HK-2 (cell line): Measurements from ENCODE around the gene ZDHHC11.
"Not testable (repeated sequence)": the region's sequence is repeated elsewhere in the genome, so short reads cannot be mapped to it uniquely, and the experiment has no call there.

Source experiments
- DNase-seq: peaks from one replicate; pipeline ENCODE4 v3.0.0-alpha.2; 2018; ENCODE audit not compliant: unreplicated experiment

ZDHHC11 gene

DNA sequence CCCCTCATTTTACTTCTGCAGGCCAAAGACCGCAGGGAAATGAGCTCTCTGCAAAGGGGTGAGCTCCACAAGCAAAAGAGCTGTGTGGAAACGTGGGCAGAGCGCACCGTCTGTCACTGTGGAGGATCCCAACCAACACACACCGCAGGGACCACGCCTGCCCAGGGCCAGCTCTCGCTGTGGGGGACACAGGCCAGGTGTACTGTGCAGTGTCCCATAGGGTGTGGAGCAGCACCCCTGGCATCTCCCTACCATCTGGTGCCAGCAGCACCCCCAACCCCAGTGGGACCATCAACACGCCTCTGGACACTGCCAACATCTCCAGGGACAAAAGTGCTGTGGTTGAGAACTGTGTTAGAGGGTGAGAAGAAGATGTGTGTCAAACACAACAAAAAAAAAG lies 27.9 kb upstream of the ZDHHC11 start:
- not testable (repeated sequence) for DNase-seq

DNA sequence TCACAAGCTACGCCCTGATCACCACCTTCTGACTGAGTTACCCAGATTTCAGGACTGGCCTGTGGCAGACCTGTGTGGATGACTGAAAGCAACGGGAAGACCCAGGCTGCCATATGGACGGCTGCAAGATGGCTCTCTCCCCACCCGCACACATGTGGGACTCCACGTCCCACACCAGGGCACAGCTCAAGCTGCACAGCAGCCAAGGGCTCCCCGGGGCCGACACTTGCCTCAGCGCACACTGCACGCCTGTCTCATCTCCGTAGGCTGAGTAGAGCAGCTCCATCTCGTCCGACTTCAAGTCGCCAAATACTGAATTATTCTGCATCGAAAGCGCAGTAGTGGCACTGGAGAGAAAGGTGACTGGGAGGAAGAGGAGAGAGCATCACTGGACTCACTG lies 27.3 kb upstream of the ZDHHC11 start:
- DNase-seq: no peak

DNA sequence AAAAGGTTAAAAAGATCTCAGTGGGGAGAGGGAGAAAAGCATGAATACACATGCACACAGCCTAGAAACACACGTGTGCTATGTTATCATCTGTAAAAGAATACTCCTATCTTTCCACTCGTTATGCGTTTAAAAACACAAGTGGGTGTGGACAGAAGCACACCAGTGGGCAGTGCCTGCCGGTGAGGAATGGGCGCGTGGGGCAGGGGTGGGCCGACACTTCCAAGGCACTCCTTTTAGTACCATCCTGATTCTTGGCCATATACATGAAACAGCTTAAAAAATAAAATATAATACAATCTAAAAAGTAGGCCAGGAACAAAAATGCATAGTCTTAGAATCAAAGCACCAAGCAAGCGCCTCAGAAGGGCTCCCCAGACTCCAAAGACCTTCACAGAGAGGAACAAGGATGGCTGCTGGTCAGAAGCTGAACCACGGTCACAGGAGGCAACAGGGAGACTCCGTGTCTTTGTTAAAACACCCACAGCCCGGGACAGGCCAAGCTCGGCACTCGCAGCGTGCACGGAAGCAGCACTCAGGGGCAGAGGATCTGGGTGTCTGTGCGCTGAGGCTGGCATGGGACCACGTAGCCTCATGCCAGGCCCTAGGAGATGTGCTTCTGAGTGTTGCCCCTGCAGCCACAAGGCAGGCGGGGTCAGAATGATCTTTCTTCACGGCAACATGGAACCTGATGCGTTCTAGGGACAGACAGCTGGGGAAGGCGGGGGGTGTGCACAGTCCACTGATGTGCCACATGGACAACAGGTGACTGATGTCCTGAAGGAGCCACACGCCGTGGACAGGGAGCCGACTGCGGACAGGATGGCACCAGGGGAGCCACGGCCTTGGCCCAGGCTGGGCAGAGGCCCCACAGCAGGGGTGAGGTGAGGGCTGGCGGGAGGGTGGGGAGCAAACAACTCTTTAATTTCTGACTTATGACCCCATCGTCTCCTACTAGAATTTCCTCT lies 25.9 kb upstream of the ZDHHC11 start:
- DNase-seq: no peak

DNA sequence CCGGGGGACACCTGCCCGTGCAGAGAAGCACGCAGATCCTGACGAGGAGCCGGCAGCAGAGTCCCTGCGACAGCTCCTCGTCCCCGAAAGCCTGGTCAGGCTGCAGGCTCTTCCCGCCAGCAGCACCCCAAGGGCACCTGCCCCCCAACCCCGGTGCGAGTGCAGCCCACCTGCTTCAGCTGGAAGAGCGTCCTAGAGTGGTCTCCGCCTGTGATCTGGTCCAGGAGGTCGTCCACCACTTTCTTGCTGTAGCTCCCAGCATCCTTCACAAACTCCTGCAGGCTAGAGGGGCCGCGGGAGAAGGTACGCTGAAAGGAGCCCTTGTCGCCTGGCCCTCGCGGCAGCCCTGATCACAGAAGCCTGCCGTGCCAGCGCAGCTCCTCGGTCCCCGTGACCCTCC lies 25.1 kb upstream of the ZDHHC11 start:
- DNase-seq: no peak

DNA sequence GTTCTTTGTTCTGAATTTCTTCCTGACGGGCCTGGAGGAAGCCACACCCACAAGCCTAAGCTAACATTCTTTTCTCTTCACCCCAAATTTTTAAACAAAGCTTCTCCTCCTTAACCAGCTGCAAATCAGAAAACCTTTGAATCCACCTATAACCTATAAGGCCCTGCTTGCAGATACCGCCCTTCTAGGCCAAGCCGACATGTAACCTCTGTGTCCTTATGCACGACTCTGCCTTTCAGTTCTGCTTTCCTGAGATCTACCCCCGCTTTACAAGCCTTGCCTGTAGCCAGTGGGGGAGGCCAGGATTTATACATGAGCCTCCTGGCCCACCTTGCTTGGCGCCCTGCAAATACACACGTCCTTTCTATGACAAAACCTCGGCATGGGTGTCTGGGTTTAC lies 22.5 kb upstream of the ZDHHC11 start:
- no peak for DNase-seq

DNA sequence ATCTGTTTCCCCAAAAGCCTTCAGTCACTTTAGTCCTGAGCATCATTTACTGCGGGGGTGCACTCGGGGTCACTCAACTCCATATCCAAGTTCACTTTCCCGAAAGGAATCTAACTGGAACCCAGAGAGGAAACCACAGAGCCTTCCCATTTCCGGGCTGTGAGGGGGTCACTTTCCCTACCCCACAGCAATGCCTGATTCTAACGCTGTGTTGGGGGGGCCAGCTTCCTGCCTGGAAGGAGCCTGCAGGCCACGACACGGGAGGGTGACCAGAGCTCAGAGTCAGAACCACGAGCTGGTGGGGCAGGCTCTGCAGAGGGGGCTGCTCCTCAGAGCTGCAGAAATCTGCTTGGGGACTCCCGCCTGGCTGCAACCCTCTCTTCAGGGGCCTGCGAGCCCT lies 21.5 kb upstream of the ZDHHC11 start:
- DNase-seq: no peak

DNA sequence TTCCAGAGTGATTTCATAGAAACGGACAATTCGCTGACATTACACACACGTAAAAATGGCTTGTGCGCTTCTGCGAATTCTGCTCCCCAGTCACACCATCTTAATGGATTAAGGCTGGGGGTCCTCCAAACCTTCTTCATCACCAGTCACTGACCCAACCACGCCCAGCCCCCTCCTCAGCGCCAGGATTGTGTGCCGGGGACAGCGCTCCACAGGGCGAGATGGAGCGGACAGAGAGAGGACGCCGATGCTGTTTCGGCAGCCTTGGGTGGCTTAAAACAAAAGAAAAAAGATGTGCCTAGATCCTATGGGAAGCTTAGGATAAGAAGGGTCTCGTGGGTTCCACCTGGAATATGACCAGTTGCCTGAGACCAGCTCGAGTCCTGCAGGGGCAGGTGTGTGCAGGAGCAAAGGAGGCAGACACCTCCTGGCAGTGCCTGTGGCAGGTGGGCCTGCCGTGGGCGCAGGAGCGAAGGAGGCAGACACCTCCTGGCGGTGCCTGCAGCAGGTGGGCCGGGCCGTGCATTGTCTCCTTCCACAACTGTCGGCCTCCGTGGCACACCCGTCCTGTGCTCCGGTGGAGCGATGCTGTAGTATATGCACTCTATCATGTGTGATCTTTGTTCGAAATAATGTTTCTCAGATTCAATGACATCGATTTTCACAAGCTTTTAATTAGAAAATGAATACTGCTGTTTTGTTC lies 21.0 kb upstream of the ZDHHC11 start:
- DNase-seq: no peak

DNA sequence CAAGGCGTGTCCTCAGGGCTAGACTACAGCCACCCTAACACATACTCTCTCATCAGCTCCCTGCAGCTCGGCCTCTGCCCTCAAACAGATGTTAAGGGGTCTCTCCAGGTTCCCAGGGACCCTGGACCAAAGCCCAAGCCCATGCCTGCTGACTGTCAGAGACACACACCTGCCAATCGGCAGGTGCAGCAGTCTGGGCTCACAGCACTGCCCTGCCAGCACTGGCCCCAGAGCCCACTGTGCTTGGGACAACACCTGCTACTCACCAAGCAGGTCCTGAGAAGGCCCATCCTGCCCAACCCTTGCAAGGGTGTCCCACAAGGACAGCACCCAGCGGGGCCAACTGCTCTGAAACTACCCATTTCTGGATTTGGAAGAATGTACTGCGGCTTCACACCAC lies 20.2 kb upstream of the ZDHHC11 start:
- DNase-seq: no peak

DNA sequence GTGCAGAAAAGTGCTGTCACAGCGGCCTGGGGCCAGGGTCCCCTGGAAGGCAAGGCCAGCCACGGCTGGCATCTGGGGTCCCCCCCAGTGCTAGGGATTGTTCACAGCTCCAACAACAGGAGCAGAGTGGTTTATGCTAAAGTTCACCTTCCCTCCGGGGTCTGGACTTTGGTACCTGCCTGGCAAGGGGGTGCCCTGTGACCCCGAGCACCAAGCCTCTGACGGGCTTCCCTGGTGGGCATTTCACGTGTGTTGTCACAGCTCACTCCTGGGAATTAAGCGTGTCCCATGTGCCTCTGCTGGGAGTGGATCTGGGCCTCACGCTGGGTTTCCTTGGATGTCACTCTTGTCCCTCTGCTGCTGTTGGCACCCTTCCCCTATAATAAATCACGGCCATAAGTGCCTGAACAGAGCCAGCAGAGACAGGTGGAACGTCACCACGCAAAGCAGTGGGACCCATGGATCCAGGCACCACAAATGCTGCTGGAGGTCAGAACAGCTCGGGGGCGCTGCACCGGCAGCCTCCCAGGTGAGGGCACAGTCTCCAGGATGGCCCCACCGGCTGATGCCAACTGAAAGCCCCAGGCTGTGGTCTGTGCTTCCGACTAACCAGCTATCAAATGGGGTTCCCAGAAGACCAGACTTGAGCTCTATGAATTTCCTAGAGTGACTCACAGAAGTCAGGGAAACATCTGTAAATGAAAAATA lies 17.8 kb upstream of the ZDHHC11 start:
- DNase-seq: no peak

DNA sequence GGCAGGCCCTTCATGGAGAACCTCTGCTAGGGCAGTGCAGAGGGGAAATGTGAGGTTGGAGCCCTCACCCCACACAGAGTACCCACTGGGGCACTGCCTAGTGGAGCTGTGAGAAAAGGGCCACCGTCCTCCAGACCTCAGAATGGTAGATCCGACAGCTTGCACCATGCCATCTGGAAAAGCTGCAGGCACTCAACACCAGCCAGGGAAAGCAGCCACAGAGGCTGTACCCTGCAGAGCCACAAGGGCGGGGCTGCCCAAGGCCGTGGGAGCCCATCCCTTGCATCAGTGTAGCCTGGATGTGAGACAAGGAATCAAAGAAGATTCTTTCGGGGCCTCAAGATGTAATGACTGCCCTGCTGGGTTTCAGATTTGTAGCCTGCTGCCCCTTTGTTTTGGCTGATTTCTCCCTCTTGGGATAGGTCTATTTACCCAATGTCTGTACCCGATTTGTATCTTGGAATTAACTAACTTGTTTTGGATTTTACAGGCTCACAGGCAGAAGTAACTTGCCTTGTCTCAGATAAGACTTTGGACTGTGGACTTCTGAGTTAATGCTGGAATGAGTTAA lies 16.6 kb upstream of the ZDHHC11 start:
- no peak for DNase-seq

DNA sequence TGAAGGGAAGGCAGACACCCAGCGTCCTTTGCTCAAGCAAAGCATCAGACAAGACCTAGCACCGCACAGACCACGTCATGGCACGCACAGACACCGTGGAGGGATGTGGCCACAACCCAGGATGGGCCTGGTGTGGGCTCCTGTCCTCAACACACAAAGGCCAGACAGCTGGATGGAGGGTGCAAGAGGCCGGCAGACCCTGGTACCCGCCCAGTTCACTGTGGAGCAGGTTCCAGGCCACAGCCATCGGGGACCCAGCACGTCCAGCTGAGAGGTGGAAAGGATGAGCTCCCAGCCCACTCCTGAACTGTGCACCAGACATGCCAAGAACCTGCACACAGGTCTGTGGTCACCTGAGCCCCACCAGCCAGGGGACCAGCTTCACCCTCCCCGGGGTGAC lies 15.0 kb upstream of the ZDHHC11 start:
- no peak for DNase-seq

DNA sequence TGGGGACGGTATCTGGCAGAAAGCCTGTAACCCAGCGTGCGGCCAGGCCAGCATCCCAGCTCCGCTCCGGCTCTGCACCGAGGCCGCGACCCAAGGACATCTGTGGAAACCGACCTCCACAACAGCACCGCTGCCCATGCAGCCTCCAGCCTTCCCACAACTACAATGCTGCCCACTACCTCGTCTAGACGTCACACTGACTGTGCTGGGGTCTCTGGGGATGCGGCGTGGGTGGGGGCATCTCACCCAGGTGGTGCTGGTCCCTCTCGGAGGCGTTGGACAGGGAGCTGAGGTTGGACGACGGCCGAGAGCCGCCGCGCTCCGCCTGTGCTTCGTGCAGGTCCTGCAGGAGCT lies 14.4 kb upstream of the ZDHHC11 start:
- DNase-seq: no peak

DNA sequence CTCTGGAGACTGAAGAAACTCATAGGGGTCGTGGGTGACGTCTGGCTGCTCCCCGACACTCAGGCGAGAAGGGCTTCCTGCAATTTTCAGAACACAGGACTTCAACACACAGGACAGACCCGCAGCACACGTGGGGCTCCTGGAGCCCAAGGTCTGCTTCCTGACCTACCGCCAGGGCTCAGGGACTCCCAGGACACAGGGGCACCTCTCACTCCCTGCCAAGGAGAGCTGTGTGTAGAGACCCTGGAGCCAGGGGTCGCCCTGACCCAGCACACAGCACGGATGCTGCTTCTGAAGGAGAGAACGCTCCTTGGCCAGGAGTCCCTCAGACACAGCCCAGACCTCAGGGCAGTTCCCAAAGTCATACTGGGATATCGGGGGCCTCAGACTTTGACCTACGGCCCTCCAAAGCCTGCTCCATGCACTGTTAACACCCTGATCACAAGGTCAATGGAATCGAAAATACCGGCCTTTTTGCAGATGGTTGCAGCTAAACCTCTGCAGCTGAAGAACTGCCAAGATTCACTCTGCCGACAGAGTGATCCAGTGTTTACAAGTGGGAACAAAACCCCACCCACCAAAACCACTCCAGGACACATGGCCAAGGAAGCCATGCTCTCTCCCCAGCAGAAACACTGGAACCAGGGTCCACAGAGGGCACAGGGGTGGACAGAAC lies 13.8 kb upstream of the ZDHHC11 start:
- DNase-seq: no peak

DNA sequence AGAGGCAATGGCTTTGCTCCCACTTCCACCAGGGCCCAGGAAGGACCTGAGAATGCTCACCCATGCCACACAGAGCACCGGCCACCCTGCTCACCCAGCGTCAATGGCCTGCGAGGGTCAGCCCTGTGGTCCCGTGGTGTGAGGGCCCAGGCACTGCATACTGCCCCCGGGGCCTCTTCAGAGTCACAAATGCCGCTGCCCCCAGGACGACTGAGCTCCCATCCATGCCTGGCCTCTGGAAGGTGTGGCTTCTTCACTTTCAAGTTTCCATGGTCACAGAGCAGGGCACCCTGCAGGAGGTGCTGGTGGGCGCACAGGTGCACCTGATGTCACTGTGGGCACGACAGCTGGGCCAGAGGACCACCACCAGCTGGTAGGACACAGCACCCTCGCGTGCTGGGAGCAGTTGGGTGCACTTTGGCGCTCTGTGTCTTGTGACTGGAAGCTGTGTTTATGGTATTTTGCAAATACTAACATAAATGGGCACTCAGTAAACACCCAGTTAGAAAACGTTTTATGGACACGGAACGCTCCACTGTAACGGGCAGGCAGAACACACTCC lies 12.5 kb upstream of the ZDHHC11 start:
- no peak for DNase-seq

DNA sequence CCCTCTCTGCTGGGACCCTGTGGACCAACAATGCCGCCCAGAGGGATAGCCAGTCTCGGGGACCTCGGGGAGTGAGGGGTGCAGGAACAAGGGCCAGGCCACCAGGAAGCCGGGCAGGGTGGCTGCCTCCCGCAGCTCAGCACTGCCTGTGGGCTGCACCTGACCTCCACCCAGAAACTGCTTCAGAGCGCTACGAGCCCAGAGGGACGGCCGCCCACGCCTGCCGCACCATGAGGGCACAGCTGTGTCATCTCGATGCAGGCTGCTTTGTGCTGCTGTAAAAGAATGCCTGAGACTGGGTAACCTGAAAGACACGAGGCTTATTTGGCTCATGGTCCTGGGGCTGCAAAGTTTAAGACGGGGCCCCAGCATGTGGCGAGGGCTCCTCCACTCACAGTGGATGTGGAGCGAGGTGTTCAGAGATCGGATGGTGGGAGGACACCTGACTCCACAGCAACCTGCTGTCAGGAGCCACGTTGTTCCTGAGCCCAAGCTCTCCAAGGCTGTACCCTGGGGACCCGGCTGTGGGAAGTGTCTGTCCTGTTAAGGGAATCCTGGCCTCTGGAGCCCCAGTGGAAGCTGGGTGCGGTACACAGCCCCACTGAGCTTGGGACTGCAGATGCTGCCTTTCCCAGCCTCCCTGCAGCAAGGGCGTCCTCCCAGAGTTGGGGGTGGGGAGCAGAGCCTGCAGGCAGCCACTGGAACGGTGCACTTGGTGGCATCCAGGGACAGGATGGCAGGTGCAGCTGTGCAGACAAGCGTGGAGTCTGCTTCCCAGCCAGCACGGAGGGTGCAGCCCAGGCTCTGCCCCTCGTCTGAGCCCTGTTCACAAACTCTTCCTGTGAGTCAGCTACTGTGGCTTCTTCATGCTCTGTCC lies 11.8 kb upstream of the ZDHHC11 start:
- DNase-seq: peak; percentile 46

DNA sequence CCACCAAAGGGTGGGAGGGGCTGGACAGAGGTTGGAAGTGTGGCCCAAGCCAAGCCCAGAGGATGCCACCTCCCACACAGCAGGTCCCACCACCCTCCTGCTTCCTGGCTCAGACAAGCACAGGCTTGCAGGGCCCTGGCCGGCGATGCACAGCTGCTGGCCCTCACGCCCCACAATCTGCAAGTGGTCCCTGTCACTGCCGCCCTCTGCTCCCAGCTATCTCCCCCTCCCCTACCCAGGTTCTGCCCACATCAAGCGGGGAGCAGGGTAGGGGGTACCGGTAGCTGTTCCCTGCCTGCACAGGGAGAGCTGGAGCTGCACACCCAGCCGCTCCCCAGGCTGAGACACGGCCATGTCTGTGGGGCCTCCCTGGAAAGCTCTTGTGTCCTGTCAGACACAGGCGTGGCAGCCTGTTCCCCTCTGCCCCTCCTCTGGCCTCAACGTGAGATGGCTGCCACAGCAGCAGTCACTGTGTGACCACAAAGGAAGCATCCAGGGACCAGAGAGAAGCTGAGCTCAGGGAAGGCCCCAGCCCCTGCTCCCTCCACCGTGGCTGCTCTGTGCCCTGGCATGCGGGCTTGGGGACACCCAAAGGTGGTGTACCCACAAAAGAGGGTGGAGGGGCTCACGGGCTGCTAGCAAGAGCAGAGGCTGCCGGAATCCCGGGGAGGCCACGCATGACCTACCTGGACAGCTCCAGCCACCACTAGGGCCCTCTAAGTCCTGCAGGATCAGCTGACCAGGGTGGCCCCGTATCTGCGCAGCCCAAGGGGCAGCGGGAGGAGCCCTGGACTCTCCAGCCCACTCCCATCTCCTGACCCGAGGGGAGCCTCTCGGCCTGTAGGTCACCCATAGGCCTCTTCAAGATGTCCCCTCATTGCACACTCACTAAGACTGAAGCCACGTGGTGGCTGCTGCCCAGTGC lies 10.9 kb upstream of the ZDHHC11 start:
- DNase-seq: no peak

DNA sequence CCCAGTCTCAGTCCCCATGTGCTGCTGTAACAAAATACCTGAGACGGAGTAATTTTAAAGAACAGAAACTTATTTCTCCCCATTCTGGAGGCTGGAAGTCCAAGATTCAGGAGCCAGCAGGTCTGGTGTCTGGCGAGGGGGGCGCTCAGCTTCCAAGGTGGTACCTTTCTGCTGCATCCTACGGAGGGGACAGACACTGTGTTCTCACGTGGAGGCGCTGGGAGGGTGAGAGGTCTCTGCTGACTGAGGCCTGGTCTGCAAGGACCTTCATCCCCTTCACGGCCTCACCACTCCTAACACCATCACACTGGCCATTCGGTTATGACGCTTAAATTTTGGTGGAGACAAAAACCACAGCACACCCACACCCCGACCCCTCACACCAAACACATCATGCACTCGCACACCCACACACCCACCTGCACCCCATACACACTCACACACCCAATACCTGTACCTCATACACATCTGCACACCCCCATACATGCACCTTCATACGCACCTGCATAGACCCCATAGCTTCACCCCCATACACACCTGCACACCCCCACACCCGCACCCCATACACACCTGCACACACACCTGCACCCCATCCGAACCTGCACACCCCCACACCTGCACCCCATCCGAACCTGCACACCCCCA lies 9.8 kb upstream of the ZDHHC11 start:
- no peak for DNase-seq

DNA sequence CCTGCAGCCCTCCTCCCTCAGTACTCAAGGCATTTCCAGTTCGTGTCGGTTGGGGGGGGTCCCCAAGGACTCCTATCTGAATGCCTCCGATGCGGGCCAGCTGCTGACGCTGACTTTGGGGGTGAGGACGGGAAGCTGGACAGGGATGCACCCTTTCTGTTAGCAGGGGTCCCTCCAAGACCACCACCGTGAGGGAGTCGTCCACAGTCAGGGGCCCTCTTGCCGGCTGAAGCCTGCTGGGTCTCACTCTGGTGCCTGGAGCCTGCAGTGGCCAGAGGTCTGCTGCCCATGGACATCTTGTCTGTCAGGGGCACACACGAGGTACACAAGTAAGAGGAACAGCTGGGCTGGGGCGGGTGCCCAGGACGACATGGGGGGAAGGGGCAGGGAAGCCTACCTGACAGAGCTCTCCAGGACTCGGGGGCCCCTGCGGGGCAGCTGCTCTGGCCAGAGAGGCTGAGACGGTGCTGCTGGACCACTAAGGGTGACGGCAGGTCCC lies 9.1 kb upstream of the ZDHHC11 start:
- DNase-seq: no peak

DNA sequence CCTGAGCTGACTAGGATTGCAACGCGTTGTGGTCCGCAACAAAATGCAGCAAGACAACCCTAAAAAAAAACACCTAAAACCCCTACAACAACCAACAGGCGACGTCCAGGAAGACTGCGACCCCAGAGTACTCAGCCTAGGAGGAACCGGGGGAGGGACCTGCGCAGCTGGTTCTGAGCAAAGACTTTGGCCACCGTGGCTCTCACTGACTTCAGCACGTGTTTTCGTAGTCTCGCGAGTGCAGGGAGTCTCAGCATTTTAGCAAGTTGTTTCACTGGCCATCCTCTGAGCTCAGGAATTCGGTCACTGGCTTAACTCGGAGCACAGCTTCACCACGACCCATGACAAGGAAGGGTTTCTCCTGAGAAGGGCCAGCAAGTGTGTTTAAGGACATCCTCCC lies 8.6 kb upstream of the ZDHHC11 start:
- DNase-seq: no peak
